Muscle layer of colon (tissue), 2 donors: Measurements from ENCODE around the gene ZNF763.

Source experiments
- H3K27ac ChIP-seq: one replicate; pipeline ENCODE4 v1.7.0; 2013; ENCODE audit warnings: low read depth, mild to moderate bottlenecking, low read length, moderate library complexity
- H3K27me3 ChIP-seq, 2 donors: one replicate each; pipeline ENCODE4 v1.7.0; 2013; ENCODE audit warnings: low read length in 2 of 2, mild to moderate bottlenecking in 2 of 2; ENCODE audit not compliant: insufficient read depth in 2 of 2, control insufficient read depth in 1 of 2
- H3K36me3 ChIP-seq: one replicate; pipeline ENCODE4 v1.7.0; 2013; ENCODE audit warnings: mild to moderate bottlenecking, low read length; ENCODE audit not compliant: insufficient read depth
- H3K4me1 ChIP-seq: one replicate; pipeline ENCODE4 v1.7.0; 2013; ENCODE audit warnings: mild to moderate bottlenecking, low read length; ENCODE audit not compliant: insufficient read depth
- H3K4me3 ChIP-seq, 2 donors: one replicate each; pipeline ENCODE4 v1.7.0; 2013; ENCODE audit warnings: low read length in 2 of 2, low read depth in 1 of 2, mild to moderate bottlenecking in 1 of 2, moderate library complexity in 1 of 2
- H3K9ac ChIP-seq: one replicate; pipeline ENCODE4 v1.7.0; 2013; ENCODE audit warnings: low read length
- H3K9me3 ChIP-seq: one replicate; pipeline ENCODE4 v1.7.0; 2013; ENCODE audit warnings: mild to moderate bottlenecking, low read length
- donor health status: abdominal sarcoma.
- donor health status: Adenocarcinoma of cecum.

The ZNF763 gene

GRCh38 chr19:12015015-12015752 is 50.3 kb downstream of the ZNF763 start:
- Histone ChIP-seq H3K4me1 (no peaks in the 10 kb centered on the region), H3K4me3 (no peak overlapping the region), H3K36me3 (peaks cover 26% of the 10 kb centered on the region), H3K9ac (no peak overlapping the region), H3K27ac (no peak overlapping the region), H3K9me3 (peaks cover 39% of the 10 kb centered on the region), H3K27me3 (no peaks in the 10 kb centered on the region)

- H3K4me1 ChIP-seq = no peaks in the 10 kb centered on the region
- peaks cover 39% of the 10 kb centered on the region for H3K9me3 ChIP-seq
- peaks cover 26% of the 10 kb centered on the region for H3K36me3 ChIP-seq
- no peaks in the 10 kb centered on the region for H3K27me3 ChIP-seq
- no peak overlapping the region for H3K27ac ChIP-seq
- H3K4me3 ChIP-seq = no peak overlapping the region
- no peak overlapping the region for H3K9ac ChIP-seq
Measured at GRCh38 chr19:12015753-12016116, 50.9 kb downstream of the ZNF763 start.
